Lower leg skin (tissue), 3 donors: ENCODE measurements around the gene B3GNT5.

Source experiments
- CTCF ChIP-seq, 3 donors: fragments of 450-650 bp; IDR thresholded peaks; one replicate each; pipeline ENCODE4 v1.5.1; 2016; ENCODE audit warnings: antibody characterized with exemption in 3 of 3, mild to moderate bottlenecking in 3 of 3, moderate library complexity in 2 of 3
- POLR2A ChIP-seq, 2 donors: fragments of 450-650 bp; IDR thresholded peaks; one replicate each; pipeline ENCODE4 v1.6.1; 2016 to 2017; ENCODE audit warnings: antibody characterized with exemption in 2 of 2, mild to moderate bottlenecking in 1 of 2, moderate library complexity in 1 of 2

- TF ChIP-seq CTCF (IDR thresholded peaks at IDR 0.05) (no peak), POLR2A (IDR thresholded peaks at IDR 0.05) (no peak)
Measured at GRCh38 chr3:183313351-183313750, 60.3 kb downstream of the B3GNT5 start.
